GM19328 (cell line): ENCODE results near the gene LIPI.
A peak's percentile ranks its signal among the peaks of the same experiment; 100 is the strongest.
"Not testable (repeated sequence)": the region's sequence is repeated elsewhere in the genome, so short reads cannot be mapped to it uniquely, and the experiment has no call there.

Experiments used
- ATAC-seq: cut with Tn5 transposase; IDR thresholded peaks from one replicate; pipeline ENCODE4 v1.9.1; 2021; ENCODE audit warnings: mild to moderate bottlenecking, moderate library complexity; ENCODE audit not compliant: unreplicated experiment

LIPI gene

DNA sequence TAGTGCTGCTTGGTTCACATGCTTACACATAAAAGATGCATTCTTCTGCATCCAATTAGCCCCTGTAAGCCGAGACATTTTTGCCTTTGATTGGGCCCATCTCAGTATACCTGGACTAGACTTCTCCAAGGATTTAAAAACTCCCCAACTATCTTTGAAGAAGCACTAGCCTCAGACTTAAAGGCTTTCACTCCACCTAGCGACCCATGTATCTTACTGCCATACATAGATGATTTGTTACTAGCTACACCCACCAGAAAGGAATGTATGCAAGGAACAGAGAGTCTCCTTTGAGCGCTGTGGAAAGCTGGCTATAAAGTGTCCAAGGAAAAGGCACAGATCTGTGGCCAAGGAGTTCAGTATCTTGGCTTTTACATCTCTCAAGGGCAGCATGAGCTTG is 91.7 kb downstream of the LIPI start:
- no peak for ATAC-seq

DNA sequence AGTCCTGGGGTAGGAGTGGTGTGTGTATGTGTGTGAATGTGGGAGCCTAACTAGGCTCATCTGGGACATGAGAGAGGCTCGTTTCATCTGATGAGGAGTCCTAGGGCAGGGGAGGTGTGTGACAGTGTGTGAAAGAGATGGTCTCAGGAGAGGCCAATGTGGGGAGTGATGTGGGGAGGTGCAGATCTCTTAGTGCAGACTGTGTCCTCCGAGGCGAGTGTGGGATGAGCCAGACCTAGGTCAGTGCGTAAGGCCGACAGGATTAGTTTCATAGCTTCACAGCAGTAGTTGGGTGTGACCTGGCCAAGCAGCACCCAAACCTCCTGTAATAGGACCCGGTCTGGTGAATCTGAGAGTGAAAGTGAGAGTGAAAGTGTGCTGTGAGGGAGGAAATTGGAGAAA is 94.7 kb downstream of the LIPI start:
- ATAC-seq, result peak; percentile 79

DNA sequence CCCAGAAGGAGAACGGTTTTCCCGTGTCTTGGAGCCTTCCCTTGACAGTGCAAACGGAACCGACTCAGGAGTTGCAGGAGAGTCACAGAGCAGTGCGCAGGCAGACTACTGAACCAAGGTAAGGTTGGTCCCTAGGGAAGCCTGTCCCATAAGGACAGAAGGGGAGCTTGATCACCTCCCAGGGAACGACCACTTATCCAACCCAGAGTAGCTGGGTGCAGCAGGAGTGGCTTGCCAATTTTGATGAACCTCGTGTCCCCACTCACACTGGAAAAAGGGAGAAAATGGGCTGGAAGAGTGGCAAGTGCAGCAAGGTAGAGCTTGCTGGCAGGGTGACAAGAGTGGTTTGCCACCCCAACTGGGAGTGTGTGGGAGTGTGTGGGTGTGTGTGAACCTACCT is 95.1 kb downstream of the LIPI start:
- ATAC-seq, result peak; percentile 3

DNA sequence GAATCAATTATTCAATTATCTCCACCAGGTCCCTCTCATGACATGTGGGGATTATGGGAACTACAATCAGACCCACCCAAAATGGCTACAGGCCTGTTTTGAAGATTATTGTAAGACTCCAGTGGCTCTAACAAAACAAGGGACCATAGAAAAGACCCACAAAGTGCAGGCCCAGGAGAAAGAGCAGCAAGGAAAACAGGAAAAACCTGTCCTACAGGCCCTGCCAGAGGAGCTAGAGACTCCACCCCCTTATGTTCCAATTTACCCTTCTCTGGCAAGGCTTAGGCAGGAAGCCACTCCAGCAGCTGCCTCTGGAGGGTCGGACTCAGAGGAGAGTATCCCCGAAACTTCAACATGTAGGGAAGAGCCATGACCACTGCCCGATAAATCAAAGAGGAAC is 96.5 kb downstream of the LIPI start:
- no peak for ATAC-seq

DNA sequence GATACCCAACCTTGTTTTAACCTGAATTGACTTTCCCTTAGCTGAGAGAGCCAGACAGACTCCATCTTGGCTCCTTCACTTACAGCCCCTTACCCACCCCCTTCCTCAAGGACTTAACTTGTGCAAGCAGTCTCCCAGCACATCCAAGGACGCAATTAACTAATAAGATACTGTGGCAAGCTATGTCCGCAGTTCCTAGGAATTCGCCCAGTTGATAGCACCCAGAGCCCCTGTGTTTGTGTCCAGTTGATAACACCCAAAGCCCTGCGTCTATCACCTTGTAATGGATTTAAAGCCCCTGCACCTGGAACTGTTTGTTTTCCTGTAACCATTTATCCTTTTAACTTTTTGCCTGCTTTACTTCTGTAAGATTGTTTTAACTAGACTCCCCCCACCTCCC is 106.2 kb downstream of the LIPI start:
- not testable (repeated sequence) for ATAC-seq

DNA sequence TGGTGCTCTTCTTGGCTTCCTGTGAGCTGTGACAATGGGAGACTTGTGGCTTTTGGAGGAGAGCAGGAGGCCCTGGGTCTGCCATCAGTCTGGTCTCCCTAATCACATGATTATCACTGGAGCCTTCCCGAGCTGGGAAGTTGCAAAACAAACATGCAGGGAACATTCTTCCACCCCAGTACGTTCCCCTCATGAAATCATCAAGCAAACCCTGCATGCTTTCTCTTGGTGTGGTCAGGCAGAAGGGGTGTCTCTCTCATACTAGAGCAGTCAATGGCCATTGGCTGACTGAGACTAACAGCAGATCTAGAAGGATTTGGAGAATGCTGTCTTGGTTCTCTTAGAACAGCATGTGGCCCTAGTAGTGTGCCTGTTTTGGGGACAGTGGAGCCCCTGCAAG is 111.2 kb downstream of the LIPI start:
- no peak for ATAC-seq

DNA sequence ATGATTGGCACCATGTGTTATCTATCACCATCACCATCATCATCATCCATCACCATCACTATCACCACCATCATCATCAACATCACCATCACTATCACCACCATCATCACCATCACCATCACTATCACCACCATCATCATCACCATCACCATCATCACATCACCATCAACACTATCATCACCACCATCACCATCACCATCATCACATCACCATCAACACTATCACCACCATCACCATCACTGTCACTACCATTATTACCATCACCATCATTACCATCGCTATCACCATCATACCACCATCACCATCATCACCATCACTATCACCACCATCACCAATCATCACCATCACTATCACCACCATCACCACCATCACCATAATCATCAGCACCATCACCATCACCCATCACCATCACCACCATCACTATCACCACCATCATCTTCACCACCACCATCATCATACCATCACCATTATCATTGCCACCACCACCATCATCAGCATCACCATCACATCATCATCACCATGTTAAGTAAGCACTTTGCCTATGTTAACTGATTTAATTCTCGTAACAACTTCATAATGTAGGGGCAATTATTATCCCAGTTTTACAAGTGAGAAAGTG is 112.8 kb downstream of the LIPI start:
- ATAC-seq, result no peak

DNA sequence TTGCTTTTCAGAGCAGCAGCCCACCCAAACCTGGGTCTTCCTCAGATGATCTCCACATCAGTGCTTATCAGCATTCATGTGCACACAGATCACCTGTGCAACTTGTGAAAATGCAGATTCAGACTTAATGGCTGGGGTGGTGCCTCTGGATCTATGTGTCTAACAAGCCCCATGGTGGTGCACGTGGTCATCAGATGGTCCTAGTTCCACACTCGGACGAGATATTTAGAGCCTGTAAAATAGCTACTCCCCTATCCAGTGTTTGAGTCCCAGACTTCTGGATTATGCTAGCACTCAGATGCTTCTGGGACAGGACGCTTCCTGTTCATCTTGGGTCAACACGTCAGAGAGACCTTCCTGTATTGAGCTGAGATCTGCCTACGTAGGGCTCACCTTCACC is 114.2 kb downstream of the LIPI start:
- ATAC-seq, result no peak

DNA sequence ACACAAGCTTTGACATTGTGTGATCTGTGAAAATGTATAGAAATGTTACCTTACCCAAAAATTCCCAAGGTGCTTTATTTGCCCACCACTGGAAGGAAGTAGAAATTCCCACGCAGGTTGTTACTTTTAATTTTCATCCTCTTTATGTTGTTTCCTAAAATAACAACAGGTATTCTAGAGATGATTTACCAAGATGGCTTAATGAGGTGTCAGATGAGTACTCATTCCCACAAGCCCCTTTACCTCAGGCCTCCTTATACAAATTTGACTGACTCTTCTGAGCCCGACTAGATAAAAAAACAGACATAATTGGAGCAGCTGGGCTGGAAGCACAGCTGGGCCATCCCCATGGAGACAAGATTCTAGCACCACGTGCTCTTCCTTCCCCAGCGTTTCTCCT is 114.6 kb downstream of the LIPI start:
- ATAC-seq, result no peak

DNA sequence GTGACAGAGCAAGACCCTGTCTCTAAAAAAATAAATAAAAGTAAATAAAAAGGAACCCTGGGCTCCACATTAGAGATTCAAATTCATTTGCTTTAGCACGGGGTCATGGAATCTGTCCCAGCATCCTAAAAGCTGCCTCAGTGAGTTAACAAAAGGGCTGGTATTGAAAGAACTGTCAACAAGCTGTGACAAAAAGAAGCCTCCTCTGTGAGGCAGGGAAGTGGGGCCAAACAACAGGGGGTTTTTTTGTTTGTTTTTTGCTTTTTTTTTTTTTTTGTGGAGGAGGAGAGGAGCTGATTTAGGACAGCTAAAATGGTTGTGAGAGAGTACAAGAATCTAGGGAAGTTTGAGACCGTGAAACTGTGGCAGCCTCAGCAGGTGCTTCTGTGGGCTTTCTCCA is 115.7 kb downstream of the LIPI start:
- ATAC-seq, result no peak

DNA sequence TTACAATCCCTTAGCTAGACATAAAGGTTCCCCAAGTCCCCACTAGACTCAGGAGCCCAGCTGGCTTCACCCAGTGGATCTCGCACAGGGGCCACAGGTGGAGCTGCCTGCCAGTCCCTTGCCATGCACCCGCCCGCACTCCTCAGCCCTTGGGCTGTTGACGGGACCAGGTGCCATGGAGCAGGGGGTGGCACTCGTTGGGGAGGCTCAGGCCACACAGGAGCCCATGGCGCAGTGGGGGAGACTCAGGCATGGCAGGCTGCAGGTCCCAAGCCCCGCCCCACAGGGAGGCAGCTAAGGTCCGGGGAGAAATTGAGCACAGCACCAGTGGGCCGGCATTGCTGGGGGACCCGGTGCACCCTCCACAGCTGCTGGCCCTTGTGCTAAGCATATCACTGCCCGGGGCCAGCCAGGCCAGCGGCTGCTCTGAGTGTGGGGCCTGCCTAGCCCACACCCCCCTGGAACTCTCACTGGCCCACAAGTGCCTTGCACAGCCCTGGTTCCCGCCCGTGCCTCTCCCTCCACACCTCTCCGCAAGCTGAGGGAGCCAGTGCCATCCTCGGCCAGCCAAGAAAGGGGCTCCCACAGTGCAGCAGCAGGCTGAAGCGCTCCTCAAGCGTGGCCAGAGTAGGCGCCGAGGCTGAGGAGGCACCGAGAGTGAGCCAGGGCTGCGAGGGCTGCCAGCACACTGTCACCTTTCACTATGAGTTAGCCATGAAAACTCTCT is 117.8 kb downstream of the LIPI start:
- no peak for ATAC-seq

DNA sequence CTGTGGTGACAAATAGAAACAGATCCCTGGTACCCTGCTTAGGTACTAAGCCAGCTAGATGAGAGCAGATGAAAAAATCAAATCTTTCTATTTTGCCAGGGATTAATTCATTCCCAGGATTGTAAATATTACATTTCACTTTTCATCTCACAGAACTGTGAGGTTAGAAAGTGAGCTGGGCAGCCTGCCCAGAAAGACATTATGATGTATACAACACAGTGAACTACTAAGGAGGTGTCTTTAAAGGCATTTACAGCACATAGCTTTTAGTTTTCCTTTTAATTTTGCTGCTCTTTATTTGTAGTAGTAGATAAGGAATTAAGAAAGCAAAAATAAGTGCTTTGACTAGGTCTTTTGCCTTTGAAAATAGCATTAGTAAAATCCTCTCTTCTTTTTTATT is 120.6 kb downstream of the LIPI start:
- ATAC-seq, result not testable (repeated sequence)

DNA sequence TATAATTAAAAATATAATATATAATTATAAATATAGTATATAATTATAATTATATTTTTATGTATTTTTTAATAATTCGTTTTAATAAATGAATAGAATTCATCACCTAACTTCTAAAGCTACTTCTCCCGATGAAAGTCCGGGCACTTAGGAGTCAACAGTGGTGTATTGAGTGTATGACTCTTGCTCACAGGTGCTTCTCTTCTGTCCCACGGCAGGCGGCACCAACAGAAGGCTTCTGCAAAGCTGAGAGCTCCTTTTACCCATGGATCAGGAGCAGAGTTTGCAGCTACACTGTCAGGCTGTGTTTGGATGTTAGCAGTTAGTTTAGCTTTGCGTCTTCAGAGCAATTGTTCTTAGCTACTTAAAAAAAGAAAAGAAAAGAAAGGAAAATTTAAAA is 122.4 kb downstream of the LIPI start:
- no peak for ATAC-seq

DNA sequence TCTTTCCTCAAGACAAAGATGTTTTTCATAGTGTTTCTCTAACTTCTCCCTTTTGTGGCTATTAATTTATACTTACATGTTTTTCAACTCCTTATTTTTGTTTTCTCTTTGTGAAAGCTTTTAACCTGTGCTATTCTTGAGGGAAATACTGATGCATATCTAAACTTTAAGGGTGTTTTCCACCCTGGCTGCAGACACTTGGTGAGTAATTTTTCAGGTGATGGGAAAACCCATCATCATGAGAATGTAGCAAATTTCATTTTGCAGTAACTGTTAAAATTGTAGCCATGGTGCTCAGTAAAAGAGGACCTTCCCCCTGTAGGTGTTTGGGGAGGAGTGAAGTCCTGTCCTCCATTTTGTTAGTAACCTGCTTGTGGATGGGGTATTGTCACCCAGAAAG is 124.2 kb downstream of the LIPI start:
- ATAC-seq, result peak; percentile 42

DNA sequence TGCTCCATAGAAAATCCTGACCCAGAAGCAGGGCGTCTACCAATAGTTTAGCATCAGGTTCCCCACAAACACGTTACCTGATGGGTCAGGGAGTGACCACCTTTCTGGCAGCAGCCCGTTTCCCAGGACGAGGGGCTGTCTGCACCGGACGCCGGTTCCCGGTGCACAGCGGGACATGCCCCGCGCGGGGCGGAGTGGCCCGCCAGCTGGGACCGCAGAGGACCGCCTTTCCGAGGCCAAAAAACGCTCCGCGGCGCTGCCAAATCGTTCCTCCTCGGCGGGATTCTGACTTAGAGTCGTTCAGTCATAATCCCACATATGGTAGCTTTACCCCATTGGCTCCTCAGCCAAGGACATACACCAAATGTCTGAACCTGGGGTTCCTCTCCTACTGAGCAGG is 126.1 kb downstream of the LIPI start:
- no peak for ATAC-seq

DNA sequence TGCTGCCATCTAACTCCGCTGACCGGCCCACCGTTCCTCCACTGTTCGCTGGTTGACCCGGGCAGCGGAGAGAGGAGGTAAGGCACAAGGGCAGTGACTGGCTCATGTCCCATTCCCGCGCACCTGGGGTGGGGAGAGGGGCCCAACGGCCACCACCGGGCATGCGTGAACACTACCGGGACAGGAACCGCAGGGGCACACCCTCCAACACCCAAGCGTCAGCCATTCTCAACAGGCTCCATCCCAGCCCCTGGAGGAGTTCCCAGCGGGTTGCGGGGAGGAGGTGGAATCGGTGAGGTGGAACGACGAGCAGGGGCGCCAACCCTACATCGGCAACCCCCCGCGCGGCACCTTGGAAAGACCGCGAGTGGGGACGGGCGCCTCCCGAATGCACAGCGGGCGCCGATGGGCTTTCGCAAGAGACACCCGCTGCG is 126.7 kb downstream of the LIPI start:
- ATAC-seq, result no peak

DNA sequence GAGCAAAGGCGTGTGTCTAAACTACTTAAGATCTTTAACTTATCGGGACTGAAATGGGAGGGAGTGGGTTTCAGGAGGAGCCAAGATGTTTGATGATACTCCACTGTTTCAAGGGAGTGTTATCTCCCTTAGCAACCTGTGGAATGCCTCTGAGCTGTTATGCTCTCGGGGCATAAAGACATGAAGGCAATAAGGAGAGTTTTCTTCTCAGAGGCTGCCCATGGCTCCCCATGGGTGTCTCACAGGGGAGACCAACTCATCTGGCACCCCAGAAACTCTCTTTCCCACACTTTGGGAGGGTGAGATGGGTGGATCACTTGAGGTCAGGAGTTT is 130.0 kb downstream of the LIPI start:
- ATAC-seq, result no peak

DNA sequence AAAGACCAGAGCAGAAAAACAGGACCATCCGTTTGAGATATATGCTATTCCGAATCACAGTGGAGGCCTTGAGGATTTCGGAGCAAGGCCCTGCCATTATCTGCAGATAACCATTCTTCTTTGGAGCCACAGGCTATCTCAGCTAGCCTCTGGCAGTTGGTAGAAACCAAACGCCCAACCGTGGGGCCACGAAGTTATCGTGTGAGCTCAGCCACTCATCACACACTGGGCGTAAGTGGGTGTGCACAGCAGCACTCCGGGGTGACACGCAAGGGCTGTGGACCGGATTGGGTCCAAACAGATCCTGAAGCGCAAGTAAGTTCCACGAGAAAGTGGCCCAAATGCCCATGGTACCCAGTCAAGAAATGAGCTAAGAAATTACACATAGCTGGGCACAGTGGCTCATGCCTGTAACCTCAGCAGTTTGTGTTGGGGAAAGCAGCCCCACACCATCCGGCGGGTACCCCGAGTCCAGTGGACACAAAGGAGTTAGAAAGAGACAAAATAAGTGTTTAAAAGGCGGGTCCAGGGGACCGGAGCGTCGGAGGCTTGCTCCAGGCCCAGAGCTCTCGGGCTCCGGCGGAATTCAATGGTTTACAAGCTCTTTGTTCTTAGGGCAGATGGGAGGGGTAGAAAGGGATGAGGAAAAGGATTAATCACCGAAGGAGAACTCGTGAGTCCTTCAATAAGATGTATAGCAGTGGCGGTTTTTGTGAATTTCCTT is 130.6 kb downstream of the LIPI start:
- no peak for ATAC-seq

DNA sequence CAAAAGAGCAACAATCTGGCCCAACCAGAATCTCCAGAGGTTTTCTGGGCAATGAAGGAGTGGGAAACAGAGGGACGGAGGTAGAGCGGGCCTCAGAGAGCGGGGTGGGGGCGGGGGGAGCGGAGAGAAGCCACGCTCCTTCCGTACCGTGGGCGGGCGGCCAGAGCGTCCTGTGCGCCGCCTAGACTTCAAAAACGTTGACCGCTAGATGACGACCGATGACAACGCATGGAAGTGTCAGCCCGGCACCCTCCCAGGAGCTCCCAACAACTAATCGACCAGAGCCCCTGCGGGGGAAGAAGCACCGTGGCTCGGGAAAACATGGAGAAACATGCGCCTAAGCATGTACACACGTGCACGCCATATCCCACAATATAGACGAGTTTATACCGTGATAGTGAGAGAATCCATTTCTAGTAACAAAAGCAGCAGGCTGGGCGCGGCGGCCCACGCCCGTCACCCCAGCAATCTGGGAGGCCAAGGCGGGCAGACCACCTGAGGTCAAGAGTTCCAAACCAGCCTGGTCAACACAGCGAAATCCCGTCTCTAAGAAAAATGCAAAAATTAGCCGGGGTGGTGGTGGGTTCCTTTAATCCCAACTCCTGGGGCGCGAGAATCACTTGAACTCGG is 131.9 kb downstream of the LIPI start:
- no peak for ATAC-seq

DNA sequence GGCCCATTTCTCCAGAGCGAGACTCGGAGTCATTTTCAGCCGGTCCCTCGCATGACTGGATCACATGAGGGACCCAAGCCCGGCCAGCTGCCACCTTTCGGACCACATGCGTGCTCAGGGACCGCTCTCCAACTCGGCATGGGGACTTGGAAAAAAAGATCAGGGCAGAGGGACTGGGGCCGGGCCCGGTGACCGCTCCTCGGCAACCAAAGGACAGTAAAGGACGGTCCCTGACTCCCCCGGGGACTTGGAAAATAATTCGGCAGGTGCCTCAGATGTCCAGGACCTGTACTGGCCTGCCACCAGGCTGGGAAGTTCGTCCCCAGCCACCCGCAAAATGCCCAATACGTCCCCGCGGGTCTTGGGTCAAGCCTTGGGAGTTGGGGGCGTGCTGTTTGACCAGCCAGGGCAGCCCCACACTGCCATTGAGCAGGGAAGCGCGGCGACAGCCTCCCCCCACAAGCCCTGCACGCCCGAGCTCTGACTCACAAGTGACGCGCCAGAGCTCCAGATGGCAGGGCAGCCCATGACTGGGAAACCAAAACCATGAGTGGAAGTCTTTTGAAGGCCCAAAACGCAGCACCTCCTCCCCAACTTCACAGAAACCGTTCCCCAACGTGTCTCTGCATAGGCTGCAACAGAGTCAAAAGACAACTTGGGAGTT is 134.5 kb downstream of the LIPI start:
- no peak for ATAC-seq
